Activated naive CD4-positive, alpha-beta T cell treated with anti-CD3 and anti-CD28 coated beads for 36 hours (primary cell): ENCODE data around the gene CLSTN2. TPM values are rescaled to one million over a fixed set of nuclear protein-coding genes. Genes with fewer than 3 reads are reported as not detected.

Experiments used
- CTCF ChIA-PET: fragments of 350-600 bp; sonication (Branson Sonifier 250); formaldehyde crosslinking; loops from one replicate; lab custom pipeline; 2021; ENCODE audit warnings: antibody characterized with exemption; lab: Charles Lee
- DNase-seq: peaks from one replicate; pipeline ENCODE4 v3.0.0-alpha.2; 2020
- H3K27ac Mint-ChIP-seq: one replicate; pipeline ENCODE4 v1.8.0; 2021; ENCODE audit warnings: mild to moderate bottlenecking, mixed read lengths
- H3K27me3 Mint-ChIP-seq: one replicate; pipeline ENCODE4 v1.8.0; 2021; ENCODE audit warnings: low read depth, mixed read lengths
- H3K36me3 Mint-ChIP-seq: one replicate; pipeline ENCODE4 v1.8.0; 2021; ENCODE audit warnings: low read depth, mixed read lengths
- H3K4me1 Mint-ChIP-seq: one replicate; pipeline ENCODE4 v1.8.0; 2021; ENCODE audit warnings: low read depth, mixed read lengths
- H3K4me3 Mint-ChIP-seq: one replicate; pipeline ENCODE4 v1.8.0; 2021; ENCODE audit warnings: mild to moderate bottlenecking, moderate library complexity, mixed read lengths
- H3K9me3 Mint-ChIP-seq: one replicate; pipeline ENCODE4 v1.8.0; 2021; ENCODE audit warnings: mixed read lengths
- intact Hi-C: fragments of 100-400 bp; cut with micrococcal nuclease; formaldehyde crosslinking; loops from one replicate; pipeline ENCODE4 v1.15.1; 2023
- total RNA-seq, 2 experiments: library from RNA; stranded (reverse); gene quantifications; one replicate each; pipeline ENCODE4 v1.2.3, GENCODE V29; 2021

Gene CLSTN2
- total RNA-seq, 2 experiments from 2014 or later = not detected

GRCh38 chr3:140370686-140371085 is 435.7 kb downstream of the CLSTN2 start:
- Mint-ChIP-seq H3K27ac (no peak overlapping the region), H3K27me3 (peaks cover 2% of the 10 kb centered on the region)

GRCh38 chr3:140373234-140373633 is 438.2 kb downstream of the CLSTN2 start:
- Mint-ChIP-seq H3K9me3 (no peaks in the 10 kb centered on the region), H3K27me3 (peaks cover 3% of the 10 kb centered on the region), H3K4me3 (no peak overlapping the region), H3K4me1 (peaks cover 2% of the 10 kb centered on the region), H3K36me3 (no peaks in the 10 kb centered on the region), H3K27ac (no peak overlapping the region)
- CTCF ChIA-PET = no interaction called here
- intact Hi-C loops = no loop called here
- DNase-seq = no peak

More at GRCh38 chr3:140370686-140371085, 435.7 kb downstream of the CLSTN2 start:
- Mint-ChIP-seq H3K4me3 (no peak overlapping the region), H3K9me3 (no peaks in the 10 kb centered on the region), H3K4me1 (peaks cover 2% of the 10 kb centered on the region), H3K36me3 (no peaks in the 10 kb centered on the region)
- intact Hi-C loops = no loop called here
- CTCF ChIA-PET = no interaction called here
- no peak for DNase-seq

DNA sequence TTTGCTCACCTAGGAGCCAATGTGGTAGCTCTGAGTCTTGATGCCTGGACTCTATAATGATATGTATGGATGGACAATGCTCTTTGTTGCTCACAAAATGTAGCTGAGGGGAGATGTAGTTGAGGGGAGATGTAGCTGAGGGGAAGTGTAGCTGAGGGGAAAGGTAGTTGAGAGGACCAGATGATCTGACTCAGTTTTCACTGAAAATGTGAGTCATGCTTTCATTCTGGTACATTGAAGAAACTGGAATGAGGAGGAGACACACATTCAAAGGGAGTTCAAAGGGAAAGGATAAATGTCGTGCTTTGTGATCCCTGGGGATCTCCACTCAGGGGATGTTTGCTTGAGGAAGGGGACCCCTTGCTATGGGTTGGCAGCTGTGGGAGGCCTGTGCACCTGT is 440.0 kb downstream of the CLSTN2 start:
- H3K9me3 Mint-ChIP-seq = no peaks in the 10 kb centered on the region
- H3K27me3 Mint-ChIP-seq = peaks cover 8% of the 10 kb centered on the region
- DNase-seq = peak; percentile 8
- intact Hi-C loops = no loop called here
- H3K36me3 Mint-ChIP-seq = no peaks in the 10 kb centered on the region
- CTCF ChIA-PET = no interaction called here
- peaks cover 2% of the 10 kb centered on the region for H3K4me1 Mint-ChIP-seq
- H3K27ac Mint-ChIP-seq = no peak overlapping the region
- H3K4me3 Mint-ChIP-seq = no peak overlapping the region

- Mint-ChIP-seq H3K4me3 (no peak overlapping the region), H3K27me3 (peaks cover 6% of the 10 kb centered on the region), H3K27ac (no peak overlapping the region), H3K4me1 (peaks cover 2% of the 10 kb centered on the region), H3K9me3 (no peaks in the 10 kb centered on the region), H3K36me3 (no peaks in the 10 kb centered on the region)
- DNase-seq = no peak
- intact Hi-C loops = no loop called here
- CTCF ChIA-PET = no interaction called here
These were observed 441.3 kb downstream of the CLSTN2 start for GRCh38 chr3:140376136-140376889.

DNA sequence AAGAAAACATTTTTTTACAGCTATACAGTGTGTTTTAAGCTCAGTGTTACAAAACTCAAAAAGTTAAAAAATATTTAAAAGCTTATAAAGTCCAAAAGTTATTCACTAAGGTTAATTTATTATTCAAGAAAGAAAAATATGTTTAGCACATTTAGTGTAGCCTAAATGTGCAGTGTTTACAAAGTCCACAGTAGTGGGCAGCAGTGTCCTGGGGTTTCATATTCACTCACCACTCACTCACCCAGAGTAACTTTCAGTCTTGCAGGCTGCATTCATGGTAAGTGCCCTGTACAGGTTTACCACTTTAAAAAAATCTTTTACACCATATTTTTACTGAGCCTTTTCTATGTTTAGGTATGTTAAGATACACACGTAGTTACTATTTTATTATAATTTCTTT is 442.7 kb downstream of the CLSTN2 start:
- Mint-ChIP-seq H3K27ac (no peak overlapping the region), H3K36me3 (no peaks in the 10 kb centered on the region), H3K27me3 (peaks cover 6% of the 10 kb centered on the region), H3K9me3 (no peaks in the 10 kb centered on the region), H3K4me3 (no peak overlapping the region), H3K4me1 (peaks cover 2% of the 10 kb centered on the region)
- intact Hi-C loops = no loop called here
- CTCF ChIA-PET = no interaction called here
- no peak for DNase-seq

DNA sequence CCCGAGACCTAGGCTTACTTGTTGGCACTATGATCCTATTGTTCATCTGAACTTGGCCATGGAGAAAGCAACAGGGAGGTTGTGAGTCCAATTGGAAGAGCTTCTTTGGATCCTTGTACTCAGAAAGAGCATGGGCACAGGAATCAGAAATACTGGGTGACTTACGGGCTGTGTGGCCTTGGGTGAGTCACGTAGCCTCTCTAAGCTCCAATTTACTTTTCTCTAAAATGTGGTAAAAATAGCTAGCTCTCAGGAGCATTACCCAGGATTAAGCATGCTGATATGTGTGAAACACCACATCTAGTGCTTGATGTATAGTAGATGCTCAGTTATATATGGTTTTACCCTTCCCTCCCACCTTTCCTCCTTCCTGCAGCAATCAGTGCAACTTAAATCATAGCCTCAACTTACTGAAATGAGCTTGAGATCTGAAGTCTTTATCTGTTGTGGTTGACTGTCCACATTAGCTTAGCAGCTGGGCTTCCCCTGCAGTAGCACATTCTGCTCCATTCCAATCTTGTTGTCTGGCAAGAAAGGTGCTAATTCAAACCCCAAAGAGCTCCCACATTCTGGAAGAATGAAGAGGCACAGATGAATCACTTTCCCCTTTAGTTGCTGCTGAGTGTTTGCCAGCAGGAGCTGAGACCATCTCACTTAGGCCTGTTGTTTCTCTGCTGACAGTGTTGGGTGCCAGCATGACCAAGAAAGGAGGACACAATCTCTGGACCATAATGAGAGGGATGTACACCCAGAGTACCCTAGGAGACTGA is 443.8 kb downstream of the CLSTN2 start:
- DNase-seq = no peak
- Mint-ChIP-seq H3K4me3 (no peak overlapping the region), H3K27me3 (peaks cover 6% of the 10 kb centered on the region), H3K36me3 (no peaks in the 10 kb centered on the region), H3K27ac (no peak overlapping the region), H3K9me3 (no peaks in the 10 kb centered on the region), H3K4me1 (peaks cover 2% of the 10 kb centered on the region)
- intact Hi-C loops = no loop called here
- CTCF ChIA-PET = no interaction called here

DNA sequence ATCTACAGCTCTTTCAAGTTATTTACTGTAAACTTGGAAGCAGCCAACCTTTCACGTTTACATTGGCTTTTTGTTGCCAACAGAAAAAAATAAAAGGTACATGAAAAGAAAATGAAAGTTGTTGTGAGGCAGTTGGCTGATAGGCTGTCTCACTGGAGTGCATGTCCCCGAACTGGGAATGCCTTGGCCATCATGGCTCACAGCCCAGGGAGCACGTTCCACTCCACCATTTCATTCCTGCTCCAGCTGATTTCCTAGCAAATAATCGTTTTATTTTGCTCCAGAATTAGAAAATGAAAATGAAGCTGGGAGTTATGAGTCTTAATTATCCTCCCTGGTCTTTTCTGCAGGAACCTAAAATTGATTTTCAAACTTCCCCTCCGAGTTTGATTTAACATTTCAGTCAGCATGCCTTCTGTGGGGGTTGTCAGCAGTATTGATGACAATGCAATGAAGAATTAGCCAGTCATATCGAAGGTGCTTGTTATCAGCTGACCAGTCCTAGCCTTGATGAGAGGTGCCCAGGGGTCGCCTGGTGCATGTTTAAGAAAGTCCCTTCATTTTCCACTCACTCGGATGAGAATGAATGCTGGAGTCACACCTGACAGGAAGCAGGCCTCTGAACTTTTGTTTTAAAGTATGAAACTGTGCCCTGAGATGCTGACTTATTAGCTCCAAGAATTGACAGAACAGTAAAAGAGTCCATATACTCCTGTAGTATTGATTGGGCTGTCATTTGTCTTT is 449.2 kb downstream of the CLSTN2 start:
- Mint-ChIP-seq H3K9me3 (no peaks in the 10 kb centered on the region), H3K4me1 (no peaks in the 10 kb centered on the region), H3K4me3 (no peak overlapping the region), H3K27ac (no peak overlapping the region), H3K27me3 (peaks cover under 1% of the 10 kb centered on the region), H3K36me3 (no peaks in the 10 kb centered on the region)
- intact Hi-C loops = no loop called here
- CTCF ChIA-PET = interaction anchor here (0.6 kb wide), 1 partner anchor 256 kb away, joined by 5 read pairs; no protein-coding TSS in a partner anchor
- no peak for DNase-seq

DNA sequence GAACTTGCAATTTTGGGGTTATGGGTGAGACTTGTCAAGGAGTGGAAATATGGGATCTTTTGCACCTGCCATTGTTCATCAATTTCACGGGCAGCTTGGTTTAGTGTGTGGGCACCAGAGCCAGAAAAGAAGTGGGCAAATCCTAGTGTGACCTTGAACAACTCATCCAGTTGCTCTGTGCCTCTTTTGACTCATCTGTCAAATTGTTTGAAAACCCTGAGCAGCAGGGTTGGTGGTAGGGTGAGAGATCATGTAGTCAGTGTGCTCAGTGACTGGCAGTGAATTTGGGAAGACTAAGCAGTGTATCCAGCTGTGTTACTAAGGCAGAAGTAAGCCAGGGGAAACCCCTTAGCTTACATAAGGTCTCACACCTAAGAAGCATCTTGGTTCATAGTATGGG is 449.9 kb downstream of the CLSTN2 start:
- Mint-ChIP-seq H3K36me3 (no peaks in the 10 kb centered on the region), H3K4me1 (no peaks in the 10 kb centered on the region), H3K27ac (no peak overlapping the region), H3K9me3 (no peaks in the 10 kb centered on the region), H3K27me3 (no peaks in the 10 kb centered on the region), H3K4me3 (no peak overlapping the region)
- CTCF ChIA-PET = interaction anchor here (0.6 kb wide), 1 partner anchor 257 kb away, joined by 5 read pairs; no protein-coding TSS in a partner anchor
- intact Hi-C loops = no loop called here
- DNase-seq = no peak

- H3K4me1 Mint-ChIP-seq = no peaks in the 10 kb centered on the region
- no peak for DNase-seq
- CTCF ChIA-PET = no interaction called here
These were observed 451.5 kb downstream of the CLSTN2 start for GRCh38 chr3:140386357-140387100.

DNA sequence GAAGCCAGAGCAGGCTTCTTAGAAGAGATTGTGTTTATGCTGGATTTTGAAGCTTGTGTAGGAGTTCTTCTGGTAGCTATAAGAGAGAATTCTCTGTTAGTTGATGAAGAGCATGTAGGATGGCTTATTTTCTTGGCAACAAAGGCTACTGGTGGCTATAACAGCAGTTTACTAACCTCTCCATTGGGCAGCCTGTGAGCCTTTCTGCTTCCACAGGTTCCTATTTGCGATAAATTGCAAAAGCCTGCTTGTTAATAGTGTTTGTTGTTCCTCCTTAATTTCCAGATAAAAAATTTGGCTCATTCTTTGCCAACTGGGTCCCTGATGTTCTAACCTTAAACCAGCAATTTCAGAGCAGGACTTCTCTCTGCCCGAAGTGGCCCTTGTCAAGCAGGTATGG is 452.3 kb downstream of the CLSTN2 start:
- no peak for DNase-seq
- CTCF ChIA-PET = no interaction called here
- intact Hi-C loops = no loop called here
- H3K4me1 Mint-ChIP-seq = no peaks in the 10 kb centered on the region
- H3K4me3 Mint-ChIP-seq = no peak overlapping the region
- no peak overlapping the region for H3K27ac Mint-ChIP-seq
- H3K36me3 Mint-ChIP-seq = no peaks in the 10 kb centered on the region
- no peaks in the 10 kb centered on the region for H3K27me3 Mint-ChIP-seq
- no peaks in the 10 kb centered on the region for H3K9me3 Mint-ChIP-seq

More at GRCh38 chr3:140386357-140387100, 451.5 kb downstream of the CLSTN2 start:
- intact Hi-C loops = no loop called here
- Mint-ChIP-seq H3K36me3 (no peaks in the 10 kb centered on the region), H3K27me3 (no peaks in the 10 kb centered on the region), H3K4me3 (no peak overlapping the region), H3K27ac (no peak overlapping the region), H3K9me3 (no peaks in the 10 kb centered on the region)

DNA sequence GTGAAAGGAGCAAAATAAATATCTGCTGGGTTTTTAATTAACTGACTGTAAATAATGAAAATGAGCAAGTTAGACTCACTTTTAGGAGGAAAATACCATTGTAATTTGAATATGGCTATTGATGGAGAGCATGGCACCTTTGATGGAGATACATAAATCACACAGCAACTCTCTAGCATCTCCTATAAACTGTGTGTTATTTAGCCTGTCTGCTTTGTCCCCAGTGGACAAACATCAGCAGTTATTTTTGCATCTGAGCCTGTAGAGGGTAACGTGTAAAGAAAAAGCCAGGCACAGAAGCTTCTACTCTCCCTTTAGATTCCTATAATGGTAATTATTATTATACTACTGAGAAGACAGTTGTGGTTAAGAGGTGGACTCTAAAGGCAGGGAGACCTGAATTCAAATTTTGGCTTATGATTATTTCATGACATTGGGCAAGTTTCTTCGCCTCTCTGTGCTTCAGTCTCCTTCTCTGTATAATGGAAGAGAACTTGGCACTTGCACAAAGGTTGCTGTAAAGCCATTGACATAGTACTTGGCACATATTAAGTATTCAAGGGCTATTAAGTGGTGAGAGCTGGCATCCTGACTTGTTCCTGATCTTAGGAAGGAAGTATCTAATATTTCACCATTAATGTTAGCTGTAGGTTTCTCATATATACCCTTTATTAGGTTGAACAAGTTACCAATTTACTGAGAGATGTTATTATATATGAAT is 453.4 kb downstream of the CLSTN2 start:
- no peaks in the 10 kb centered on the region for H3K9me3 Mint-ChIP-seq
- H3K36me3 Mint-ChIP-seq = no peaks in the 10 kb centered on the region
- no peak overlapping the region for H3K4me3 Mint-ChIP-seq
- no peak for DNase-seq
- no peaks in the 10 kb centered on the region for H3K4me1 Mint-ChIP-seq
- CTCF ChIA-PET = interaction anchor here (0.9 kb wide), 1 partner anchor 9 kb away, joined by 3 read pairs; no protein-coding TSS in a partner anchor
- no peak overlapping the region for H3K27ac Mint-ChIP-seq
- no peaks in the 10 kb centered on the region for H3K27me3 Mint-ChIP-seq
- intact Hi-C loops = no loop called here
